HL-60 (cell line): ENCODE data around the gene CAB39L.

Experiments used
- DNase-seq, 2 experiments: peaks; one replicate each; pipeline ENCODE4 v3.0.0-alpha.2; 2010 to 2020; ENCODE audit warnings: low read depth in 1 of 2, low spot score in 1 of 2
- H3K27ac ChIP-seq: fragments of 250-450 bp; sonication (Bioruptor Pico); replicated peaks from 2 replicates; pipeline ENCODE4 v1.5.1; 2020; ENCODE audit warnings: mild to moderate bottlenecking, moderate library complexity
- H3K27me3 ChIP-seq: fragments of 250-450 bp; sonication (Bioruptor Pico); 2 replicates; pipeline ENCODE4 v1.5.1; 2021; ENCODE audit warnings: mild to moderate bottlenecking, moderate library complexity; ENCODE audit not compliant: insufficient read depth, poor library complexity, severe bottlenecking
- H3K4me3 ChIP-seq: replicated peaks from 2 replicates; pipeline ENCODE4 v1.5.1; 2011; ENCODE audit warnings: mild to moderate bottlenecking, control low read depth, low read length; ENCODE audit not compliant: insufficient read depth
- GABPA ChIP-seq: IDR thresholded peaks from 2 replicates; pipeline ENCODE4 v1.6.1; 2012; ENCODE audit warnings: low read depth
- POLR2AphosphoS5 ChIP-seq: IDR thresholded peaks from 2 replicates; pipeline ENCODE4 v1.6.1; 2012; ENCODE audit warnings: low read depth
- SPI1 ChIP-seq: IDR thresholded peaks from 2 replicates; pipeline ENCODE4 v1.6.1; 2012; ENCODE audit warnings: low read depth, mild to moderate bottlenecking, borderline replicate concordance
- TF ChIP-seq, protein P1 (sequence below): IDR thresholded peaks from 2 replicates; pipeline ENCODE4 v1.6.1; 2012; ENCODE audit warnings: low read depth; ENCODE audit not compliant: insufficient replicate concordance
- TF ChIP-seq, protein P2 (sequence below): IDR thresholded peaks from one replicate; pipeline ENCODE4 v1.5.1; 2011; ENCODE audit warnings: low read length, control low read depth, inconsistent platforms; ENCODE audit not compliant: insufficient read depth

The CAB39L gene

DNA sequence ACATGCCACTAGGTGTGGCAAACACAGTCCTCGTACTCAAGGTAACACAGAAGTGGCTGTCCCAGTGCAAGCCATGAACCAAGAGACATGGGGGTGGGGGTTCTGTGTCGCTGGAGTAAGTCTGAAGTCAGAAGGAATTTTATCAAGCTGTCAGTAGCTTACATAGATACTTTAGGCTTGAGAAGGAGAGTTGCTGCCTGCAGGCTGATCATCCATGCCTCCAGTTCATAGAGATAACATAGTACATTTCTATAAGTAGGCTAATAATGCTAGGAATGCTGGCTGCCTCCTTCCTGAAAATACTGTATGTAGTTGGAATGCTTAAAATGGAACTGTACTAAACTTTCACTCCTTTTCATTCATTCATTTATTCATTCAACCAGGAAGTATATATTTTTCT lies 70.1 kb downstream of the CAB39L start:
- no peak overlapping the region for H3K27ac ChIP-seq
- DNase-seq, result no peak
- TF ChIP-seq POLR2AphosphoS5 (no peak), SPI1 (no peak)
- TF ChIP-seq, protein P1, sequence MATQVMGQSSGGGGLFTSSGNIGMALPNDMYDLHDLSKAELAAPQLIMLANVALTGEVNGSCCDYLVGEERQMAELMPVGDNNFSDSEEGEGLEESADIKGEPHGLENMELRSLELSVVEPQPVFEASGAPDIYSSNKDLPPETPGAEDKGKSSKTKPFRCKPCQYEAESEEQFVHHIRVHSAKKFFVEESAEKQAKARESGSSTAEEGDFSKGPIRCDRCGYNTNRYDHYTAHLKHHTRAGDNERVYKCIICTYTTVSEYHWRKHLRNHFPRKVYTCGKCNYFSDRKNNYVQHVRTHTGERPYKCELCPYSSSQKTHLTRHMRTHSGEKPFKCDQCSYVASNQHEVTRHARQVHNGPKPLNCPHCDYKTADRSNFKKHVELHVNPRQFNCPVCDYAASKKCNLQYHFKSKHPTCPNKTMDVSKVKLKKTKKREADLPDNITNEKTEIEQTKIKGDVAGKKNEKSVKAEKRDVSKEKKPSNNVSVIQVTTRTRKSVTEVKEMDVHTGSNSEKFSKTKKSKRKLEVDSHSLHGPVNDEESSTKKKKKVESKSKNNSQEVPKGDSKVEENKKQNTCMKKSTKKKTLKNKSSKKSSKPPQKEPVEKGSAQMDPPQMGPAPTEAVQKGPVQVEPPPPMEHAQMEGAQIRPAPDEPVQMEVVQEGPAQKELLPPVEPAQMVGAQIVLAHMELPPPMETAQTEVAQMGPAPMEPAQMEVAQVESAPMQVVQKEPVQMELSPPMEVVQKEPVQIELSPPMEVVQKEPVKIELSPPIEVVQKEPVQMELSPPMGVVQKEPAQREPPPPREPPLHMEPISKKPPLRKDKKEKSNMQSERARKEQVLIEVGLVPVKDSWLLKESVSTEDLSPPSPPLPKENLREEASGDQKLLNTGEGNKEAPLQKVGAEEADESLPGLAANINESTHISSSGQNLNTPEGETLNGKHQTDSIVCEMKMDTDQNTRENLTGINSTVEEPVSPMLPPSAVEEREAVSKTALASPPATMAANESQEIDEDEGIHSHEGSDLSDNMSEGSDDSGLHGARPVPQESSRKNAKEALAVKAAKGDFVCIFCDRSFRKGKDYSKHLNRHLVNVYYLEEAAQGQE, result no peak
- H3K27me3 ChIP-seq, result no peaks in the 10 kb centered on the region
- no peak overlapping the region for H3K4me3 ChIP-seq

DNA sequence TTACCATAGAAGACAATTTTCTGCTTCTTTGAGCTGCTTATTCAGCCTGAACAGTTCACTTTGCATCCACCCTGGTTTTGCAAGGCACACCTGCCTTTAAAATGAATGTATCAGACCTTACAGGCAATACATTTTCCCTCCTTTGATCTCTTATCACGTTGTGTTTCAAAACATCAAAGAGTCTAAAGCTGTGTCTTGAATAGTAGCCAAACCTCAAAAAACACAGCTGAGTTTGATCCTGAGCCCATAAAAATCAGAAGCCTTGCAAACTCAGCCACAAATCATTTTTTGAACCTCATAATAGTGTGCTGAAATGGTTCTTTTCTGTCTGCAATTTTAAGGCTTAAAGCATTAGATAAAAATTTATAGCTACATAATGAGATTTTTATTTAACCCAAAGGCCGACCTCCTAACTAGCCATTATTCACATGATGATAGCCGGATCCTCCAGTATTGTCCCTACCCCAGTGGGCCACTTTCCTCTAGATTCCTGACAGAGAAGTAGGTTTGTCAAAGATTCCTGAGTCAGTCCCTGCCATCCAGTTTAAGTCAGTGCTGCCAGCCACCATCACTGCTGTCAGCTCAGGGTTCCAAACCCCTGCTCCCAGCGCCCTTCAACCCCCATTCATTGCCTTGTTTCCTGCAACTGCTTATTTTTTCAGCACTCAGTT lies 71.8 kb downstream of the CAB39L start:
- Histone ChIP-seq H3K4me3 (no peak overlapping the region), H3K27me3 (no peaks in the 10 kb centered on the region), H3K27ac (no peak overlapping the region)
- DNase-seq, result no peak
- TF ChIP-seq, protein P1, result no peak

DNA sequence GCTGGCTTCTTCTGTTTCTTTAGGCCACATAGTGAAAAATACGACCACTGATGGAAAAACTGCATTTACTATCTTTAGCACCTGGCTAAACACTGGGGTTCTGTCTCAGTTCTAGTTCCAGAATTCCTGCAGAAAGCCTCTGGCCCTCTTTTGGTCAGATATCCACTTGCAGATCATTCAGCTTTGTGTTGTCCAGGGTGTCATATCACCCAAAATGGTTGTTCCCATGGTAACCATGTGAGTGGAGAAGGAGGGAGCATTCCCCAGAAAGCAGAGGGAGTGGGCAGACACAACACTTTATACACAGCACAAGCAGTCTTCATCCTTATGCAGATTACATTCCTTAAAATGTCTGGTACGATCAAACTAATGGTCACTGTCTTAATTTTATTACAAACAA lies 73.5 kb downstream of the CAB39L start:
- DNase-seq, result no peak
- H3K27ac ChIP-seq, result no peak overlapping the region
- H3K27me3 ChIP-seq, result no peaks in the 10 kb centered on the region
- TF ChIP-seq SPI1, result no peak
- TF ChIP-seq, protein P2, sequence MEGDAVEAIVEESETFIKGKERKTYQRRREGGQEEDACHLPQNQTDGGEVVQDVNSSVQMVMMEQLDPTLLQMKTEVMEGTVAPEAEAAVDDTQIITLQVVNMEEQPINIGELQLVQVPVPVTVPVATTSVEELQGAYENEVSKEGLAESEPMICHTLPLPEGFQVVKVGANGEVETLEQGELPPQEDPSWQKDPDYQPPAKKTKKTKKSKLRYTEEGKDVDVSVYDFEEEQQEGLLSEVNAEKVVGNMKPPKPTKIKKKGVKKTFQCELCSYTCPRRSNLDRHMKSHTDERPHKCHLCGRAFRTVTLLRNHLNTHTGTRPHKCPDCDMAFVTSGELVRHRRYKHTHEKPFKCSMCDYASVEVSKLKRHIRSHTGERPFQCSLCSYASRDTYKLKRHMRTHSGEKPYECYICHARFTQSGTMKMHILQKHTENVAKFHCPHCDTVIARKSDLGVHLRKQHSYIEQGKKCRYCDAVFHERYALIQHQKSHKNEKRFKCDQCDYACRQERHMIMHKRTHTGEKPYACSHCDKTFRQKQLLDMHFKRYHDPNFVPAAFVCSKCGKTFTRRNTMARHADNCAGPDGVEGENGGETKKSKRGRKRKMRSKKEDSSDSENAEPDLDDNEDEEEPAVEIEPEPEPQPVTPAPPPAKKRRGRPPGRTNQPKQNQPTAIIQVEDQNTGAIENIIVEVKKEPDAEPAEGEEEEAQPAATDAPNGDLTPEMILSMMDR, result no peak
- TF ChIP-seq GABPA, result no peak
- TF ChIP-seq, protein P1, result no peak
- TF ChIP-seq POLR2AphosphoS5, result no peak
- no peak overlapping the region for H3K4me3 ChIP-seq

DNA sequence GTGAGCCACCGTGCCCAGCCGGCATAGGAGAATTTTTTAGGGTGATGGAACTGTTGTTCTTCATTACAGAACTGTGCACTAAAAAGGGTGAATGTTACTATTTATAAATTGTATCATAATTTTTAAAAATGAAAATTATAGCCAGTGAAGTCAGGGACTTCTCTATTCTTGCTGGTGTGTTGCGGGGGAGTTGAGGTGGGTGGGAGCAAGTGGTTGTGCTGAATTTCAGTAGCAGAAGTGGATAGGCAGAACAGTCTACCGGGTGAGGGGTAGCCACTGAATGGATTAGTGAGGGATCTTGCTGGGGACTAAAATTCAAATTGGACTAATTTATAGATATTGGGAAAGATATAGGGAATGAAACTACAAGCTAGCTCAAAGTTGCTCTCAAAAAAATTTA lies 74.0 kb downstream of the CAB39L start:
- H3K27me3 ChIP-seq, result no peaks in the 10 kb centered on the region
- H3K4me3 ChIP-seq, result no peak overlapping the region
- no peak overlapping the region for H3K27ac ChIP-seq
- TF ChIP-seq, protein P2, result no peak
- TF ChIP-seq SPI1 (peak; percentile 49; the same call in 1 of the 2 replicates), GABPA (no peak), POLR2AphosphoS5 (no peak)
- DNase-seq, result peak in 1 of 2 experiments; percentile 34
